Measurements from ENCODE around the gene TOX4.
A peak's percentile ranks its signal among the peaks of the same experiment; 100 is the strongest.
"Not testable (repeated sequence)": the region's sequence is repeated elsewhere in the genome, so short reads cannot be mapped to it uniquely, and the experiment has no call there.

TOX4 gene

DNA sequence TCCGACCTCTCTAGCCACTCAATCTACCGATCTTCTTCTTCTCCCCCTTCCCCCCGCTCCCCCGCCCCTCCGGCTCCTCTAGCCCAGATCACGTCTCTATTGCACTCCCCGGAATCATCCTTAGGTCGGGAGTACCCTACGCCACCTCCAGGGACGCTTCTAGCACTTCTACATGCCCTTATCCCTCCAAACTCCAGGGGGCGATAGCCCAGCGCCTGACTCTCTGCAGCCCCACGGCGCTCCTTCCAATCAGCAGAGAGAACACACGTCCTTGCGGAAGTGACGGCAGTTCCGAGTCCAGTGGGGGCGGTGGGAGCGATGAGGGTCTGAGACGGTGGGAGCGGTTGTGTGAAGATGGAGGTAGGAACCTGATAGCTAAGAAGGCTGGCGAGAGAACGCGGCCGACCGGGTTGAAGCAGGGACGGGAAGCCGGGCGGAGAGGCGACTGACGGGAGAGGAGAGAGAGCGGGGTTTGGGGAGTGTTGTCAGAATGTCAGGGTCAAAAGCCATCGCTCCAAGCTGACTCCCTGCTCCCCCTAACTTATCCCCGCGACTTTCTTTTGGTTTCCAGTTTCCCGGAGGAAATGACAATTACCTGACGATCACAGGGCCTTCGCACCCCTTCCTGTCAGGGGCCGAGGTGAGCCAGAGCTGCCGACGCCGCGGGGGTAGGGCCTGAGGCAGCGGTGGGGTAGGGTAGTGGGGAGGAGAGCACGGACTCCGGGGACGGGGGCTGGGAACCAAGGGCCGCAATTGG lies at the start of gene TOX4, which contains the start of gene RAB2B:
Gene TOX4, plus strand, starts transcription at position 271 of the 757 bp plus-strand sequence. Its CDS starts 84 bp downstream, at position 355.
Gene RAB2B, minus strand, starts transcription at position 35 of the 757 bp plus-strand sequence. CDS start 87 bp downstream, outside the sequence.
- peak; percentile 90 to 92 for DNase-seq (ENCODE audit: low read depth in 1 of 2, low spot score in 1 of 2)

DNA sequence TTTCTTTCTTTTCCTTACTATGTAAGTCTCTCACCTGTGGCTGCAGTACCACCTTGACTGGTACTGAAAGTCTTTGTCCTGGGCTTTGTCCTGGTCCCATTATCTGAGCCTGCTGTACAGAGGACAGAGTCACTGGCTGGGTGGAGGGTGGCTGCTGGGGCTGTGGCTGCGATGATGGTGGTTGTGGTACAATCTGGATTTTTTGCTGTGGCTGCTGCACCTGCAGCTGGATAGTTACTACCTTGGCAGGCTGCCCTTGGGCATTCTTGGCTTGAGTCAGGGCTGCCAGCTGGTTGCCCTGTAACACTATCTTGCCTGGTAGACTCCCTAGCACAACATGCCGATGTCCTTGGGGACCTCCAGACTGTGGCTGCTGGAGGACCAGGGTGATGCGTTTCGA lies 48.1 kb upstream of the TOX4 start:
- DNase-seq (ENCODE audit: low read depth in 1 of 2, low spot score in 1 of 2), result no peak

DNA sequence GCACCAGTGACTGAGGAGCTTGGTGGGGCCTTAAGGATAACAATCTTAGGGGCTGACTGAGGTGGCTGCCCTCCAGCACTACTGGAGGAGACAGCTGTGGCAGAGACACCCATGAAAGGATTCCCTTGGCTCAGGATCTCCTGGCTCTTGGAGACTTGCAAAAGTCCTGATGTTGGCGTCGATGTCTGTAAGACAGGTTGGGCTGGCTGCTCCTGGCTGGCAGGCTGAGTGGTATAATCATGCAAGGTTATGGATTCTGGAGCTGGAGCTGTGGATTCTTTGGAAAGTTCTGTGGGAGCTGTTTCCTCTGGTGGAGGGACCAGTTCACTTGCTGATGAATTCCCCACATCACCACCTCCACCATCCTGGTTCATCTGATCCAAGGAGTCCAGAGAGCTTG lies 45.9 kb upstream of the TOX4 start:
- DNase-seq (ENCODE audit: low read depth in 1 of 2, low spot score in 1 of 2), result no peak

DNA sequence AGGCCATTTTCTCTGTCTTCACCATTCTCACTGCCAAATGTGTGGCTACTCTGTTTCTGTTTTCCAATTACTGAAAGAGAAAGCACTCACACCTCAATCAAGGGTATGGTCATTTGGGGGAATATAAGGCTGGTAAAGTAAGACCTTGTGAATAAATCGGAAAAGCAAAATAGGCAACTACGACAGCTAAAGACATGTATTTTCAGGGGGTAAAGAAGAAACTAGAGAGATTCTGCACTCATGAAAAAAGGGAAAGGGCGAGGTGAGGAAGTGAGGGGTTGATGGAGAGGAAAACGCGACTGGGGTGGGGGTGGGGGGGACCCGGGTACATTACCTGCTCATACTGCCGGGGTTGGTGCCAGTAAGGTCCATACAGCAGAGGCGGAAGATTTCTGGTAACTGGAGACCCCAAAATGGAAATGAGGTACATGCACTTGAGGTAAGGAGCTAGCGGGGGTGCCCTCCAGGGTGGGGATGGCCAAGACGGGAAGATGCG lies 40.4 kb upstream of the TOX4 start:
- DNase-seq (ENCODE audit: low read depth in 1 of 2, low spot score in 1 of 2), result no peak

DNA sequence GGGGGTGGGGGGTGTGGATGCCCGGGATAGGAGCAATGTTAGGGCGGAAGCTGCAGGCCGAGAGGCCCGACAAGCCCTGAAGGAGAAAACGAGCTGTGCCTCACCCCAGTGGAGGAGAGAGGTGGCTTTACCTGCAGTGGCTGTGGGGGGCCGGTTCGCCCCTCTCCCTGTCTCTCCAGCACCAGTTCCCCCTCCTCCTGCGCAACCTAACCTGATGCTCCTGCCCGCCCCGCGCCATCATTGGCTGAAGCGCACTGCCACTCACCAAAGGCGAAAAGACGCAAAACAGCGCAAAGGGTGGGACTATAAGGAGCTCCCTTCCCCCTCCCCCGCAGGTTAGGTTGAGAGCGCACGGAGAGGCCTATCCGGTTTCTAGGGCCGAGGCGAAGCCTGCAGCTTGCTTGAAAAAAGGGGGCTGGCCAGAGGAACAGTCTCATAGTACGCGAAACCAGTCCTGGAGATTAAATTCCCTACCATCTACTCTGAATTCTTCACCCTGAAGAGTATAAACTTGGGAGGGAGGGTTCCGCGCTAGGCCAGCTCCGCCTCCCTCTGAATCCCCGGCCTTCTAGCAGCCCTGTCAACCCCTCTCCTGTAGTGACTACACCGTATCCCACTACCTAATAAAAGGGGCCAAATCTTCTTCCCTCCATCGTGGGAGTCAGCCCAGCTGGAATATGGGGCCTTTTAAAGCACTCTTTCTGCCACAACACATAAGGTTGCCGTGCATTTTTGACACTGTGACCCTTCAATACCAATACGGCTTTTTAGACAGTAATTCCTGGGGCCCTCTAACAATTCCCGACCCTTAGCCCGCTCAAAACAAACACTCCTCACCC lies 39.7 kb upstream of the TOX4 start:
- DNase-seq (ENCODE audit: low read depth in 1 of 2, low spot score in 1 of 2), result peak; percentile 96 to 98

DNA sequence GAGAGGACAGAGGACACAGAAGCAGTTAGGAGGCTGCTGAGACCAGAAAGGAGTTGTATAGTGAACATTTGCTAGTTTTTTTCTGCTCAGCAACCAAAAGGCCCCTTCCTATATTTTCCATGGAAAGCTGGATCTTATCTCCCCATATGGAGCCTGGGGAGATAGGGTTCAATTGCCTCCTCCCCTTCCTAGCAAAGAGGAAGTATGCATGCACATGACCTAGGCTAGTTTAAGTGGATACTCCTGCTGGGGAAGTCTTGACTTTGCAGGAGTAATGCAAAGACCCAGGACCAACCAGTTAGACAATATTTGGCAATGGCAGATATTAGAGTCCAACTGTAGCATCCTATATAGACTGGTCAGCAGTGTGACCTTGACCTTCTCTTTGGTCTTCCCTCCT lies 36.1 kb upstream of the TOX4 start:
- no peak for DNase-seq (ENCODE audit: low read depth in 1 of 2, low spot score in 1 of 2)

DNA sequence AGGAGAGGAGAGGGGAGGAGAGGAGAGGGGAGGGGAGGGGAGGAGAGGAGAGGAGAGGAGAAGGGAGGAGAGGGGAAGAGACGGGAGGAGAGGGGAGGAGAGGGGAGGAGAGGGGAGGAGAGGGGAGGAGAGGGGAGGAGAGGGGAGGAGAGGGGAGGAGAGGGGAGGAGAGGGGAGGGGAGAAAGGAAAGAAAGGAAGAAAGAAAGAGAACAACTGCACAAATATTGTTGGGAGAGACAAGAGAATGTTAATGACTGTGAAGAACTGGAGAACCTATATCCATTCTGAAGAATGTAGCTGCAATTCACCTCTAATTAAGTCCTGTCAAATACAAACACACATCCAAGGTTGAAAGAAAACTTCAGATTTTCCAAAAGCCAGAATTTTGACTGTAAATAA lies 34.3 kb upstream of the TOX4 start:
- DNase-seq (ENCODE audit: low read depth in 1 of 2, low spot score in 1 of 2), result not testable (repeated sequence)

DNA sequence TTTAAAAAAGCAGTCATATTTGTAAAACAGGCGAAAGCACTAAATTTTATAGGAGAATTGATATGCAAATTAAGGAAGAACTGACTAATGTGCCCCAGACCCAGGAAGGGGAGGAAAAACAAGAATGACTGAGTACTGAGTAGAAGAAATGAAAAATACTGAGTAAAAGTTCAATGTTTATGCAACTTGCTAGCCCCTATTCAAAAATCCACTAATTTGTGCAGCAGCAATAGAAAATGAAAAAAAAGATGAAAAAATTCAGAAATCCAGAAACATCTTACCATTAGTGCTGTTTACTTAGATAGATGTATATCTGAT lies 27.1 kb upstream of the TOX4 start:
- no peak for DNase-seq (ENCODE audit: low read depth in 1 of 2, low spot score in 1 of 2)

DNA sequence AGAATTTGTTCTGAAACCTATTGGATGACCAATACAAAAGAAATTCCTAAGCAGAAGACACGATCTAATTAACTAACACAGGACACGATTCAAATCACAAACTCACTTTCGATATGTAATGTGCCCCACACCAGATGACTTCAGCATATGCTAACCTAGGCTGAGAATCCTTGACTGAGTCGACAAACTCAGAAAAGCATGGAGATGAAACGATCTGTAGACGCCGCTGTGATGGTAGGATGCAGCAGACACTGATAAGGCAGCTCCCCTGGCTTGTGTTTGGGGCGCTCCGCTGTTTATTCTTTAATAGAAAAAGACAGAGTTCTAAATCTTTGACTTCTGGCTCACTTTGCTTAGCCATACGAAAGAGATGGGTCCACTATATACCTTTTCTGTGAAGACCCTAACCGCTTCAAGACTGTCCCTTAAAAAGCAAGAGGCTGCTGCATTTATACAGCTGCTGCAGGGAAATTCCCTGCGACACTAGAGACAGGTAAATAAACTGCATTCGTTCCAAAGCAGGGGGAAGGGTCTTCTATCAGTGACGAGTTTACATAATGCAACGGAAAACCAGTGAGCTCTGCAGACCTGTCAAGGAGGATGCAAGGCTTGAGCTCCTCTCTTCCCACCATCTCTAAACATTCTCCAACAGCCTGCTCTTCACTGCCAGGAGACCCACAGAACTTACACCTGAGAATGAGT lies 22.0 kb upstream of the TOX4 start:
- no peak for DNase-seq (ENCODE audit: low read depth in 1 of 2, low spot score in 1 of 2)

DNA sequence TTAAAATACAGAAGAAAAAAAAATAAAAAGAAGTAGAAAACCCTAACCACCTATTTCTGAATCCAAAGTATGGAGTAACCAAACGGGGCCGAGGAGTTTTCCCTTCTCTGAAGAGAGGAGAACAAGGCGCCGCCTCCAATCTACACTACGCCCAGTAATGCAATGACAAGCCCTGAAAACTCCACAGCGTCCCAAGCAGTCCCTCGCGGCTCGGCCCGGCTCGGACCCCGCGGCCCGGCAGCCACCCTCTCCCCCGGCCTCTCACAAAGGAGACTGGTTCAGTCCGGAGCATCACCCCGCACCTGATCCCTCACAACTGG lies 21.4 kb upstream of the TOX4 start:
- no peak for DNase-seq (ENCODE audit: low read depth in 1 of 2, low spot score in 1 of 2)

DNA sequence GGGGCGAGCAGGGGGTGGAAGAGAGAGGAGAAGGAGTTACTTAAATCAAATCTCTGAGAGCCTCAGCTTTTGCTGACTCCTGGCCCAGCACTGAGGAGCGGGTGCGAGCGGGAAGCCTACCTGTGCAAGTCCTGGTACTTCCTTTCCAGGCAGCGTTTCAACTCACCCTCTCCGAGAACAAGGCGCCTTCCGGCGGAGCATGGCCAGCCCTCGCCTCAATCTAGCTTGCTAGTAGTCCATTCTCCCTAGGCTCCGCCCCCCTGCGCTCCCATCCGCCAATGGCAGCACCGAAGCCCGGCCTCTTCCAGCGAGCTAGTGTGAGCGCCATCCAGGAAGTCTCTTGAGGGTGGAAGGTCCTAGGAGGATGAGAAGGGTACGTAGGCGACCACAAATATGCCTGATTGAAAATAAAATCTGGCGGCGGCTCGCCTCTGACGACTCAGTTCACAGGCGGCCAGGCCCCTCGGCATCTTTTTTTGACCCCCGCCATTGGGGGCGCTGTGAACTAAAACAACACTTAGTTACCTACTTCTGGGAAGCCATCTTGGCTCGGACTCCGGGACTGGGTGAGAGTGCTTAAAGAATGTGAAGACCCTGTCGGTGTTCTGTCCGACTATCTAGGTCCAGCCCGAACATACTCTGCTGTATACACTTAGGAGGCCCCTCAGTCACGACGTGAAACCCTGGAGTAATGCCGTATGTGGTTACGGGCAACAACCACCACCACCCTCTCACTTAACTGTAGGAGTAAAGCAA lies 20.9 kb upstream of the TOX4 start, which contains the start of gene CHD8:
Gene CHD8, minus strand, starts transcription at position 212 of the 756 bp plus-strand sequence. CDS start 24,480 bp downstream, outside the sequence.
- peak; percentile 96 to 99 for DNase-seq (ENCODE audit: low read depth in 1 of 2, low spot score in 1 of 2)

DNA sequence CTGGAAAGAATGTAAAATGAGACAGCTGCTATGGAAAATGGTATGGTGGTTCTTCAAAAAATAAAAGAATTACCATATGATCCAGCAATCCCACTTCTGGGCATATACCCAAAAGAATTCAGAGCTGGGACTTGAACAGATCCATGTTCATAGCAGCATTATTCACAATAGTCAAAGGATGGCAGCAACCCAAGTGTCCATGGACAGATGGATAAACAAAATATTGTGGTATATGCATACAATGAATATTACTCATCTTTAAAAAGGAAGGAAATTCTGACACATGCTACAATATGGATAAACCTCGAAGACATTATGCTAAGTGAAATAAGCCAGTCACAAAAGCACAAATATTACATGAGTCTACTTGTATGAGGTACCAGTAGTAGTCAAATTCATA lies 9.4 kb upstream of the TOX4 start:
- DNase-seq (ENCODE audit: low read depth in 1 of 2, low spot score in 1 of 2), result no peak

DNA sequence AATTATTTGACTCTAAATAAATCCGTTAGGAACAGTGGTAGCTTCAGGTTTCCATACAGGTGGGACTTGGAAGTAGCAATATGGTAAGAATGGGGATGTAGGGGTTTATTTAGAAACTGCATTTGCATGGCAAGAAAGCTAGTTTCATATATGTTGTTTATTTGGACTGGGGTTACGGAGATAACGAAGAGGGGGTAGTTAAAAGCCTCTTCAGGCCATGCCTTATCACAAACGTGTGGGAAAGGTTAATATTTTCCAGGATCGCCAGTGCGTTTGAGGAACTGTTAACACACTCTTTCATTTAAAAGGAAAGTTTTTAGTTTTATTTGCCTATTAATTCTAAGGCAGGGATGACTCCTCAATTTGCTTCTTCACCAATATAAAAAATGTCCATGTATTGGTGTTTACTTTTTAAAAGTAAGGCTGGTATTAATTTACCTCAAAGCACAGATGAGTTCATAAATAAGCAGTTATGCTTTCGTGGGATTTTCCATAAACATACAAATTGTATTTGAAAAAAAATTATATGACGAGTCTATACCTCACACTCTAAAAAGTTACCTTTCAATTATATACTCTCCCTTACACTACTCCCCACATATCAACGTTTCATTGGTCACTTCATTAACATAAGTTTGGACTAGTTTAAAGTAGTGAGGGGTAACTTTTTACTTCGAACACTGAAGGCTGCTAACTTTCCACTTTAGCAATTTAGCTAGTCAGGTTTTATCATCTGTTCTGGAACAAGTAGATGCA lies 1.1 kb upstream of the TOX4 start:
- no peak for DNase-seq (ENCODE audit: low read depth in 1 of 2, low spot score in 1 of 2)

DNA sequence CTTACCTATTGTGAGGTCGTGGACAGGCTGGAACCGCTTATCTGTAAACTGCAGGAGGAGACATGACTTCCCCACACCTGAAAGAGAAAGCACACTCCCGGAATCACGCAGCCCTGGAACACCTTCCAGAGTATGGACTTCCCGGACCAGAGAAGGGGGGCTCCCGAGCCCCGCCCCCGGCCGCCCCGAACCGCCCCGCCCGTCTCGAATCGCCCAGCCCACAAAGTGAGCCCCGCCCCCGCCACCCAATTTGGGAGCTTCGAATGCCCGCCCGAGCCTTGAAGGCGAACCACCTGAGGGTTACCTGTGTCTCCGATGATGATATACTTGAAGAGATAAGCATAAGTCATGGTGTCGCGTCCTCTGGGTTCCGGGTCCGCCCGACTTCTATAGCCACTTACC lies 471 bp upstream of the TOX4 start:
- DNase-seq (ENCODE audit: low read depth in 1 of 2, low spot score in 1 of 2), result peak in 1 of 2 donors; percentile 77

DNA sequence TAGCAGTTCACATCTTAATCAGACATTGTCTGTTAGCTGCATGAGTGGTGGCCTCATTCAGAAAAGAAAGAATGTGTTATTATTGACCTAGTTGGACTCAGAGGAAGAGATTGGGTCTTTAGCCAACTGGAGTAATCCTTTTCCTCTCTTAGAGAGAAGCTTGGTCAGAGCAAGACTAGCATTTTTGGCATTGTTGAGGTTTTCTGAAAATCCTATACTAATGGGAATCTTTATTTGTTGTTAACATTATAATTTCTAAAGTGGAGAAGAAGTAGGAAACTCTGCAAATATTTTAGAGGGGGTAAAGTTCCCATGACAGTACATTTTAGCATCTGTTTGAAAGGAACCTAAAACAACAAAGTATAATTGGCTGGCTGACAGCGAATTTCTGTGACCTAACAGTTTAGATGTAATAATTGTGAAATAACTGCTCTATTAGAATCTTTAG lies 9.7 kb downstream of the TOX4 start:
- DNase-seq (ENCODE audit: low read depth in 1 of 2, low spot score in 1 of 2), result no peak

DNA sequence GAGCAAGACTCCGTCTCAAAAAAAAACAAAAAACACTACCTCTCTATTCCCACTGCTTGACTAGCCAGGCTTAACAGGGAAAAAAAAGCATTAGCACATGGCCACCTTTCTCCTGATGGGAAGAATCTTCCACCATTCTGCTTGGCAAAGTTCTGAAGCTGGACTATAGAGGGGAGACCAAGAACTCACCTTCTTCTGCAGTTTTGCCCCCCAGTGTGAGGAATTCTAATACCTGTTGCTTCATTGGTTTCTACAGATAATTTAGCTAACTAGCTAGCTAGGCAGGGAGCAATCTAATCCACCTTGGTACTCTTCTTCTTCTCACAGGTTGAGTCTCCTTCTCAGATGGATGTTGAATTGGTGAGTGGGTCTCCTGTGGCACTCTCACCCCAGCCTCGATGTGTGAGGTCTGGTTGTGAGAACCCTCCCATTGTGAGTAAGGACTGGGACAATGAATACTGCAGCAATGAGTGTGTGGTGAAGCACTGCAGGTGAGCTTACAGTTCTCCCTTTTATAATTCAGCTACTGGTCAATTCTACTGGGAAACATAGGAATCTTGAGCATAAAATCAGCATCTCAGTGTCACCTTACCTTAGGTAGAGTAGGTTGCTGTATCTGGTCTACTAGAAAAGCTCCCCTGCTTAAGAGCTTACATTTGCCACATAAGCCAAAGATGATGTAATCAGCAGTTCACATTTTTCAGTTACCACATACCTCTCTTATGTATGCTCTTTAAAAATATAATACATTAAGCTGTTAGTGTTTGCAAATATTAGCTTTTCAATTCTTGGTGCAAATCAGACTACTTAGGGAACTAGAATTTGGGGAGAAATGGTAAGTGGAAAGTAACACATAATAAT lies 18.1 kb downstream of the TOX4 start:
- no peak for DNase-seq (ENCODE audit: low read depth in 1 of 2, low spot score in 1 of 2)

DNA sequence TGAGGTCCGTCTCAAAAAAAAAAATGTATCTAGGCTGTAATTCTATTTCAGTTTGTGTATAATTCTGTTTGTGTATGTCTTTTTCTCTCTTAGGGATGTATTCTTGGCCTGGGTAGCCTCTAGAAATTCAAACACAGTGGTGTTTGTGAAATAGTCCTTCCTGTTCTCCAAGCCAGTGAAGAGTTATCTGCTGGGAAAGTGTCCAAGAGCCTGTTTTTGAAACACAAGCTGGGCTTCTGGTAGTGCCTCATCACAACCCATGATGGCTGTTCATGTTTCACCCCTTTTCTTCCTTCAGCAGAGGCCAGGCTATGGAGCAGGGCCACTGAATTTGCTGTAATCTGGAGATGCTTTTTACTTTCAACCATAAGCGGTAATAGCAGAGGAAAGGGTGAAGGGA lies 19.5 kb downstream of the TOX4 start:
- DNase-seq (ENCODE audit: low read depth in 1 of 2, low spot score in 1 of 2), result no peak

DNA sequence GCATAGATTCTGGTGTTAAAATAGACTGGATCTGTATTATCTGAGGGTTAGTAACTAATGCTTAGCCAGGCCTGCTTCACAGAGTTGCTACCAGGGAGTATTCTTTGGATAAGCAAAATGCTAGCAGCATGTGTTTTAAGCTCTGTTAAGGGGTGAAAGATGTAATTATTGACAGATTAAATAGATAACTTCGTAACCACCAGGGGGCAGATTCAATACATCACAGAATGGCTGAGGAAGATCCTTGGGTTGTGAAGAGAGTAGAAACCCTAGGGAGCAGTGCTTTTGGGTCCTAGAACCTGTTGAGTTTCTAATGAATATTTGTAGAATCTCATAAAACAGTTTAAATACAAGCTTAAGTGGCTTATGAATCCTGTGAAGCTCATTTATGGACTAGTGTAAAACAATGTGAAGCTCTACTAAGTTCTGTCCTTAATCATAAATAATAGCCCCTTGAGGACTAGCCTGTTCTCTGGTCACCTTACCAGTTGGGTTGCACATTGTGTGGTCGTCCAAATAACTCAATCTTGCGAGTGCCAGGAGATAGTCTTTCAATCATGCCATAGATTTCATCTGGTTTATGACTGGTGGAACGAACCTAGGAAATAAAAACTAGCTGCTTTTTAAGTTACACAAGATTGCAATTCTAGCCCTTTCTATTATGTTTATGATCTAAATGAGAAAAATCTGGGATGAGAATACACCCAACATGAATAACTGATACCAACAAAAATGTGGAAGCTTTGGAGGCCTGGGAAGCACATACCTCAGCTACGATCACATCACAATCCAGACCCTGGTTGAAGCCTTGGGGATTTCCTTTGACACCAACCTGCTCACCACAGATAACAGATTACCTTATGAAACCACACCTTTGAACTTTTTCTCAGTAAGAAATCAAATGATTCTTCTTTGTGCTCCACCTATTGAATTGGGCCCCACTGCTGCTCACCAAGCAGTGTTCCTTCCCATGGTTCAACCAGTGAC lies 21.8 kb downstream of the TOX4 start:
- DNase-seq (ENCODE audit: low read depth in 1 of 2, low spot score in 1 of 2), result no peak

All from activated T-helper 1 cell treated with anti-CD3 and anti-CD28 coated beads, Interleukin-2, amount 50 U/mL, for 16 hours (primary cell).